ENCODE measurements around the gene FGFRL1. TPM values are rescaled to one million over a fixed set of nuclear protein-coding genes. Genes with fewer than 3 reads are reported as not detected.

The FGFRL1 gene
- total RNA-seq, 1 donor from 2014 or later = 22.2 TPM

DNA sequence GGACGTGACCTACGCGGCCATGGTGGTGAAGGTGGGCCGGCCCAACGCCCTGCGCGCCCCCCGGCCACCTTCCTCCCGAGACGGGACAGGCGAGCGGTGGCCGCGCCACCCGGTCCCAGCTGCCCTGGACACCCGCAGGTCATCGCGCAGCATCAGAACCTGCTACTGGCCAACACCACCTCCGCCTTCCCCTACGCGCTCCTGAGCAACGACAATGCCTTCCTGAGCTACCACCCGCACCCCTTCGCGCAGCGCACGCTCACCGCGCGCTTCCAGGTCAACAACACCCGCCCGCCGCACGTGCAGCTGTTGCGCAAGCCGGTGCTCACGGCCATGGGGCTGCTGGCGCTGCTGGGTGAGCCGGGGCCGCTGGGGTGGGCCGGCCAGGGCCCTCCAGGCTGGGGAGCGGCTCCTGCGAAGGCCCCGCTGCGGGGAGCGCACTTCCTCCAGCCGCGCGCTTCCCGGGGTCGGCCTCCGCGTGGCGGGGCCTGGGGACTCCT is 9.2 kb upstream of the FGFRL1 start:
- ATAC-seq (ENCODE audit: poor library complexity) (peak; percentile 20), DNase-seq (no peak)
- intact Hi-C loops (cut with DNase I) = no loop called here

DNA sequence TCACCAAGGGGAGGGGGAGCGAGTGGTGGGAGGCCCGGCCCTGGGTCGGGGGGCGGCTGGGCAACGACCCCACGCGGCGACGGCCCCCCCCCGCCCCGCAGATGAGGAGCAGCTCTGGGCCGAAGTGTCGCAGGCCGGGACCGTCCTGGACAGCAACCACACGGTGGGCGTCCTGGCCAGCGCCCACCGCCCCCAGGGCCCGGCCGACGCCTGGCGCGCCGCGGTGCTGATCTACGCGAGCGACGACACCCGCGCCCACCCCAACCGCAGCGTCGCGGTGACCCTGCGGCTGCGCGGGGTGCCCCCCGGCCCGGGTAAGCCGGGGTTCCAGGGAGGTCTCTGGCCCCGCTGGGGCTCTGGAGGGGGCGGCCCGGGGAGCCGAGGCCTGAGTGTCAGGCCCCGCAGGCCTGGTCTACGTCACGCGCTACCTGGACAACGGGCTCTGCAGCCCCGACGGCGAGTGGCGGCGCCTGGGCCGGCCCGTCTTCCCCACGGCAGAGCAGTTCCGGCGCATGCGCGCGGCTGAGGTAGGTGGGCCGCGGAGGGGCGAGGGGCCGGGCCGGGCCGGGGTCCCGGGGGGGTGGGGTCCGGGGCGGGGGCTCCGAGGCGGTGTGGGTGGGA is 8.7 kb upstream of the FGFRL1 start:
- ATAC-seq (ENCODE audit: poor library complexity) = no peak
- DNase-seq = no peak
- intact Hi-C loops (cut with DNase I) = no loop called here

DNA sequence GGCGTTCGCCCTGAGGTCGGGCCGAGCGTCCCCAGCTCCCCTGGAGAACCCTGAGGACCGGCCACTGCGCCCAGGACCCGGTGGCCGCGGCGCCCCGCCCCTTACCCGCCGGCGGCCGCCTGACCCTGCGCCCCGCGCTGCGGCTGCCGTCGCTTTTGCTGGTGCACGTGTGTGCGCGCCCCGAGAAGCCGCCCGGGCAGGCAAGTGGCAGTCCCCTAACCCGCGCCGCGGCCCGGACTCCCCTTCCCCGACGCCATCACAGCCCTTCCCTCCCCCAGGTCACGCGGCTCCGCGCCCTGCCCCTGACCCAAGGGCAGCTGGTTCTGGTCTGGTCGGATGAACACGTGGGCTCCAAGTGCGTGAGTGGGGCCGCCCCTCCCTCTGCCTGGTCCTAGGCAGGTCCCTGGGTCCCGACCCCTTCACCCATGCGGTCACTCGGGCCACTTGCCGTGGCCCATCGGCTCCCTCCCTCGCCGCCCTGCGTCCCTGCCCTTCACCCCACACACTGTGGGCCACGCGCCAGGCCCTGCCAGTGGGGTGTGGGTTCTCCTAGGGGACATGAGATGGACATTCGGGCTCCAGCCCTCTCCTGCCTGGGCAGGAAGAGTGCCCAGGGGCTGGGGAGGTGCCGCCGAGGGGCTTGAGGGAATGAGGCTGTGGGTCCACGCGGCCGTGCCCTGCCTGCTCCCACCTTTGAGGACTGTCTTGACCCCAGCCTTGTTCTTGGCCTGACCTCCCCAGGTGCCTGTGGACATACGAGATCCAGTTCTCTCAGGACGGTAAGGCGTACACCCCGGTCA is 8.0 kb upstream of the FGFRL1 start:
- intact Hi-C loops (cut with DNase I) = no loop called here
- ATAC-seq (ENCODE audit: poor library complexity) (no peak), DNase-seq (no peak)

DNA sequence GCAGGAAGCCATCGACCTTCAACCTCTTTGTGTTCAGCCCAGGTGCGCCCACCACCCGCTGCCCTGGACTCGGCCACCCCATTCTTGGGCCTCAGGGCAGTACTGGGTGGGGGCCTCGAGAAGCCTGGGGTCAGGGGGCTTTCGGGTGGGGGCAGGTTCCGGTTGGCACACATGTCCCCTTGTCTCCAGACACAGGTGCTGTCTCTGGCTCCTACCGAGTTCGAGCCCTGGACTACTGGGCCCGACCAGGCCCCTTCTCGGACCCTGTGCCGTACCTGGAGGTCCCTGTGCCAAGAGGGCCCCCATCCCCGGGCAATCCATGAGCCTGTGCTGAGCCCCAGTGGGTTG is 7.4 kb upstream of the FGFRL1 start:
- intact Hi-C loops (cut with DNase I) = no loop called here
- ATAC-seq (ENCODE audit: poor library complexity) = no peak
- DNase-seq = no peak

- intact Hi-C loops (cut with DNase I) = no loop called here
- DNase-seq (peak; percentile 71), ATAC-seq (ENCODE audit: poor library complexity) (no peak)
Measured at GRCh38 chr4:1004557-1005485, 6.6 kb upstream of the FGFRL1 start.

DNA sequence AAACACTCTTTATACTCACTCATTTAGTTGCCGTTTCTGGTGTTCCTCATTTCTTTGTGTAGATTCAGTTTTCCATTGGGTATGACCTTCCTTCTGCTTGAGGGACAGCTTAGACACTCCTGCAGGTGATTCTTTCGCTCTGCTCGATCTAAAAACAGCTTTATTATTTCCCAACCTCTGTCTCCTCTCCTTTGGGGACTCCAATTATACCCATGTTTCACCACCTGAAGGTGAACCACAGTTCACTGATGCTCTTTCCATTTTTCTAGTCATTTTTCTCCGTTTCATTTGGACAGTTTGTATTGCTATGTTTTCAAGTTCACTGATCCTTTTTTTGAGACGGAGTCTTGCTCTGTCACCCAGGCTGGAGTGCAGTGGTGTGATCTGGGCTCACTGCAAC is 4.6 kb upstream of the FGFRL1 start:
- DNase-seq (no peak), ATAC-seq (ENCODE audit: poor library complexity) (no peak)
- intact Hi-C loops (cut with DNase I) = no loop called here

- DNase-seq (peak; percentile 69), ATAC-seq (ENCODE audit: poor library complexity) (no peak)
- intact Hi-C loops (cut with DNase I) = no loop called here
Measured at GRCh38 chr4:1008840-1009541, 2.4 kb upstream of the FGFRL1 start.

- ATAC-seq (ENCODE audit: poor library complexity) = peak; percentile 82
- intact Hi-C loops (cut with DNase I) = no loop called here
- peak; percentile 76 for DNase-seq
Measured at GRCh38 chr4:1009542-1010394, 1.7 kb upstream of the FGFRL1 start.

GRCh38 chr4:1010395-1011021 is 918 bp upstream of the FGFRL1 start:
- intact Hi-C loops (cut with DNase I) = no loop called here
- ATAC-seq (ENCODE audit: poor library complexity) = peak; percentile 53
- peak; percentile 85 for DNase-seq

DNA sequence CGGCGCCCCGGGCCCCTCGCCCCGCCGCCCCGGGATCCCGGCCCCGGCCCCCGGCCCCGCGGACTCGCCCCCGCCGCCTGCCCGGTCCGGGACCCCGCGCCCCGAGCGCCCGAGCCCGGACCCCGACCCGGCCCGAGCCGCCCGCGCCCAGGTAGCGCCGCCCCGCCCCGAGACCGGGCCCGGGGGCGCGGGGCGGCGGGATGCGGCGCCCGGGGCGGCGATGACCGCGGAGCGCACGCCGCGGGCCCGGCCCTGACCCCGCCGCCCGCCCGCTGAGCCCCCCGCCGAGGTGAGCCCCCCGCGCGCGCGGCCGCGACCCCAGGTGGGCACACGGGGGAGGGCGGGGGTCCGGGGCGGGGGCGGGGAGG is 224 bp downstream of the FGFRL1 start:
- DNase-seq = no peak
- intact Hi-C loops (cut with DNase I) = no loop called here
- ATAC-seq (ENCODE audit: poor library complexity) = no peak

- ATAC-seq (ENCODE audit: poor library complexity) (no peak), DNase-seq (no peak)
- intact Hi-C loops (cut with DNase I) = no loop called here
Measured at GRCh38 chr4:1012034-1012739, 761 bp downstream of the FGFRL1 start.

DNA sequence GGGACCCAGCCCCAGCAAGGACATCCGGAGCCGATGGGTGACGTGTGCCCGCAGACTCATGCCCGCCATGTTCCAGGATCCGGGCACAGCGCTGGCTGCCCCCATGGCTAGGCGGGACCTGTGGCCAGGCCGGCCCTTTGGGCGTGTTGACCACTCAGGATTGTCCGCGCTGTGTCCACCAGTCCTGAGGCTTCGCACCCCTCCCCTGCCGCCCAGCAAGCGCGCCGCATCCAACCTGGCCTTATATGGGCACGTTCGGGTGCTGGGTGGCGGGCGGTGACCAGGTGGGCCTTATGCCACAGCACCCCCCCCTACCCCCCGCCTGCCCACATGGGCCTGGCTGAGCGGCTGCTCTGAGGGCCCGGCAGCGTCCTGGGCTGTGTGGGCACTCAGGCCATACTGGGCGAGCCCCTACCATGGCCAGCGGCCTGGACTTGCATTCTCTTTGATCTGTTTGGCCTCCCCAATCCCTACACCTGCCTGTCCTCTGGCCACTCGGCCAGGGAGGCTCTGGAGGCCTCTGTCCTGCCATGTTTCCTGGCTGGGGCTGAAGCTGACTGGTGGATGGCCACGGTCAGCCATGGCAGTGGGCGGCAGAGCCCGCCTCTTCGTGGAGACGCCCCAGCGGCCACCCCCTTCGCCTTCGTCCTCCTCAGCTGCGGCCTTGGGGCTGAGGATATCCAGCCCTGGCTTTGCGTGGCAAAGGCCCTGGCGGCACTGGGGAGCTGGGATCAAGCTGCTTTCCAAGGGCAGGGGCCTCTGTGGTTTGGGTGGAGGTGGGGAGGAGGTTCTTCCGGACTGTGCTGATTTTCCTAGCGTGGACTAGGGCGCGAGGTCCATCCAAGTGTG is 2.0 kb downstream of the FGFRL1 start:
- ATAC-seq (ENCODE audit: poor library complexity) = no peak
- DNase-seq = no peak
- intact Hi-C loops (cut with DNase I) = no loop called here

DNA sequence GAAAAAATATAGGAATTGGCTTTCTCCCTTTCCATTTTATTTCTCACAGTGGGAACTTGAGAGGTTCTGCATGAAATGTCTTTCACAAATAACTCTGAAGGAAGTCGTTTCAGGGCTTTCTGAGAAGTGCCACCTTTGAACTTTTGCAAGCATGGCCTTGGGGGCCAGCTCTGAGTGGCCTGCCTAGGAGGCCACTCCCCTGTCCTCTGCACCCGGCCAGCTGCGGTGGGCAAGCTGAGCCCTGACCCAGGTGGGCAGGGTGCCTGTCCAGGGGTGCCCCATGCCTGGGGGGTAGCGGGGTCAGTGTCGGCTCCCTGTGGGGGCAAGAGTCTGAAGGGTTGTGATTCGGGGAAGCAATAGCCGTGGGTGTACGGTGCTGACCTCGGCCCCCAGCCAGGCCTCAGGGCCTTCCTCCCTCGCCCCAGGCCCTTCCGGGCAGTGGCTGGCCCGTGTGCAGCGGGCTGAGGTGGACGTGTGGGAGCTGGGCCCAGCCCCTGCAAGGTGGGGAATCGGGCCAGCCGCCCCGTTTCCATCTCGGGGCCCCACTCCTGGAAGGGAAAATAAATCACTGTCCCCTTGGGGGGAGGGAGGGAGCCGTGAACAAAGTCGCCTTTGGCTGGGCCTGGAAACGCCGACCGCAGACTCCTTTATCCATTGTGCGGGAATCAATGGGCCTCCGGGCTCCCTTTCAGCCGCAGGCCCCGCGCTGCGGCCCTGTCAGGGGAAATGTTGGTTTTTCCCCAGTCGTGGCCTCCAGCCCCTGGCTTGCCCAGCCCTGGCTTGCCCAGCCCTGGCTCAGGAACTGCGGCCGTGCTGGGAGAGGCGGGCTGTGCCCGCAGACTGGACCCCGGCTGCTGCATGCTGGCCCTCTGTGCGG is 3.1 kb downstream of the FGFRL1 start:
- intact Hi-C loops (cut with DNase I) = no loop called here
- no peak for ATAC-seq (ENCODE audit: poor library complexity)

DNA sequence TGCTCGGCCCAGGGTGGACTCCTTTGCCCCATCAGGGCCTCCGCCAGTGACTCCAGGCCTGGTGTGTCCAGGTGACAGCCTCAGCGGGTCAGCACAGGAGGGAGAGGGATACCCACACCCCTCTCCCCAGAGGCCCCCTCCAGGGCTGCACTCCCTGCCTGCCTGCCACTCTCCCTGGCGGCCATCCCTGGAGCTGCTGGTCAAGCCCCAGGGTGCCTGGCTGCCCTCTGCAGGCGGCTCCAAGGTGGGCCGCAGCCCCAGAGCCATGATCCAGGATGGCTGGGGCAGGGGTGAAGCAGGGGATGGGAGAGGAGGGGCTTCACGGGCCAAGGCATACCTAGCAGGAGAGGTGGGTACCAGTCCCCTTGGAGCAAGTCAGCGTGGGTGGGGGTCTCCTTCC is 3.8 kb downstream of the FGFRL1 start:
- ATAC-seq (ENCODE audit: poor library complexity) = no peak
- intact Hi-C loops (cut with DNase I) = no loop called here
- DNase-seq = no peak

More for the DNA sequence above, 3.1 kb downstream of the FGFRL1 start:
- no peak for DNase-seq

GRCh38 chr4:1015746-1016145 is 4.3 kb downstream of the FGFRL1 start:
- intact Hi-C loops (cut with DNase I) = no loop called here
- ATAC-seq (ENCODE audit: poor library complexity) (no peak), DNase-seq (no peak)

All from Right ventricle myocardium superior (tissue), 1 donor.